Calu3 (cell line): Measurements from ENCODE around the gene RYR1. TPM values are rescaled to one million over a fixed set of nuclear protein-coding genes. Genes with fewer than 3 reads are reported as not detected.

Experiments used
- BruUV-seq: library from RNA; stranded (reverse); fragments of 400-500 nt; replicated peaks from 2 replicates; lab custom pipeline; 2021; lab: Mats Ljungman, UMichigan
- CTCF ChIA-PET: fragments of 300-600 bp; sonication (Branson Sonifier 250); formaldehyde crosslinking; loops from one replicate; lab custom pipeline; 2022; ENCODE audit warnings: antibody characterized with exemption; lab: Charles Lee
- DNase-seq: peaks from one replicate; pipeline ENCODE4 v3.0.0; 2022
- H3K27ac Mint-ChIP-seq: one replicate; pipeline ENCODE4 v1.8.0; 2022; ENCODE audit warnings: mixed read lengths; ENCODE audit not compliant: unreplicated experiment
- H3K27me3 Mint-ChIP-seq: one replicate; pipeline ENCODE4 v1.8.0; 2022; ENCODE audit warnings: mixed read lengths; ENCODE audit not compliant: unreplicated experiment
- H3K36me3 Mint-ChIP-seq: one replicate; pipeline ENCODE4 v1.8.0; 2022; ENCODE audit warnings: mild to moderate bottlenecking, moderate library complexity, mixed read lengths; ENCODE audit not compliant: insufficient read depth, unreplicated experiment
- H3K4me1 Mint-ChIP-seq: one replicate; pipeline ENCODE4 v1.8.0; 2022; ENCODE audit warnings: mild to moderate bottlenecking, low read depth, mixed read lengths; ENCODE audit not compliant: unreplicated experiment
- H3K4me3 Mint-ChIP-seq: one replicate; pipeline ENCODE4 v1.8.0; 2022; ENCODE audit warnings: mild to moderate bottlenecking, low read depth, moderate library complexity, mixed read lengths; ENCODE audit not compliant: unreplicated experiment
- H3K9me3 Mint-ChIP-seq: one replicate; pipeline ENCODE4 v1.8.0; 2022; ENCODE audit warnings: low read depth, mixed read lengths; ENCODE audit not compliant: unreplicated experiment
- intact Hi-C: fragments of 100-400 bp; cut with micrococcal nuclease; formaldehyde crosslinking; loops from one replicate; pipeline ENCODE4 v1.10.0; 2022; ENCODE audit not compliant: unreplicated experiment
- total RNA-seq: library from RNA; stranded (reverse); gene quantifications from 2 replicates; pipeline ENCODE4 v1.2.3, GENCODE V29; 2022
- TF ChIP-seq, protein P1 (sequence below): fragments of 200-600 bp; IDR thresholded peaks from one replicate; pipeline ENCODE4 v1.8.0; 2022; ENCODE audit warnings: antibody characterized with exemption; ENCODE audit not compliant: unreplicated experiment

The RYR1 gene
- total RNA-seq, 1 experiment from 2014 or later: 1.4 TPM

DNA sequence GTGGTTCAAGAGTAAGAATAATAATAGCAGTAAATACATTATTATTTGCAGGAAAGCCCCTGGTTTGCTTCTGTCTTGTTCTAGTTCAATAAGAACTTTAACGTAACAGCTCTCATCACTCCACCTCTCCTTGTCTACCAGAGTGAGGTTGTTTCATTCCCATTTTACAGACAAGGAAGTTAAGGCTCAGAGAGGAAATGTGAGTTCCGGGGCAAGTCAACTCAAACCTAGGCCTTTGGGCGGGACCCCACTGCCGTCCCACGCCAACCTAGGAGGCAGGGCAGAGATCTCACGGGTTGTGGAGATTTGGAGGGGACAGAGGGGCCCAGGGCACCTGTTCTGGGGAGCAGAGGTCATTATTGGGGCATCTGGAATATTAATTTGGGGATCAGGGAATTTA, 182.8 kb downstream of the RYR1 start:
- intact Hi-C loops: no loop called here
- TF ChIP-seq, protein P1, sequence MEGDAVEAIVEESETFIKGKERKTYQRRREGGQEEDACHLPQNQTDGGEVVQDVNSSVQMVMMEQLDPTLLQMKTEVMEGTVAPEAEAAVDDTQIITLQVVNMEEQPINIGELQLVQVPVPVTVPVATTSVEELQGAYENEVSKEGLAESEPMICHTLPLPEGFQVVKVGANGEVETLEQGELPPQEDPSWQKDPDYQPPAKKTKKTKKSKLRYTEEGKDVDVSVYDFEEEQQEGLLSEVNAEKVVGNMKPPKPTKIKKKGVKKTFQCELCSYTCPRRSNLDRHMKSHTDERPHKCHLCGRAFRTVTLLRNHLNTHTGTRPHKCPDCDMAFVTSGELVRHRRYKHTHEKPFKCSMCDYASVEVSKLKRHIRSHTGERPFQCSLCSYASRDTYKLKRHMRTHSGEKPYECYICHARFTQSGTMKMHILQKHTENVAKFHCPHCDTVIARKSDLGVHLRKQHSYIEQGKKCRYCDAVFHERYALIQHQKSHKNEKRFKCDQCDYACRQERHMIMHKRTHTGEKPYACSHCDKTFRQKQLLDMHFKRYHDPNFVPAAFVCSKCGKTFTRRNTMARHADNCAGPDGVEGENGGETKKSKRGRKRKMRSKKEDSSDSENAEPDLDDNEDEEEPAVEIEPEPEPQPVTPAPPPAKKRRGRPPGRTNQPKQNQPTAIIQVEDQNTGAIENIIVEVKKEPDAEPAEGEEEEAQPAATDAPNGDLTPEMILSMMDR: no peak
- CTCF ChIA-PET: no interaction called here
- H3K27ac Mint-ChIP-seq: no peak overlapping the region
- peaks cover 24% of the 10 kb centered on the region for H3K27me3 Mint-ChIP-seq
- BruUV-seq: no TSS peak
- H3K36me3 Mint-ChIP-seq: peaks cover 26% of the 10 kb centered on the region
- H3K4me3 Mint-ChIP-seq: no peak overlapping the region
- H3K9me3 Mint-ChIP-seq: no peaks in the 10 kb centered on the region
- DNase-seq: no peak
- peaks cover 13% of the 10 kb centered on the region for H3K4me1 Mint-ChIP-seq

- intact Hi-C loops: no loop called here
- TF ChIP-seq, protein P1: no peak
- CTCF ChIA-PET: no interaction called here
- H3K27ac Mint-ChIP-seq: no peak overlapping the region
- no peak for DNase-seq
- no peak overlapping the region for H3K4me3 Mint-ChIP-seq
- peaks cover 13% of the 10 kb centered on the region for H3K4me1 Mint-ChIP-seq
- H3K27me3 Mint-ChIP-seq: peaks cover 24% of the 10 kb centered on the region
- BruUV-seq: no TSS peak
- H3K36me3 Mint-ChIP-seq: peaks cover 36% of the 10 kb centered on the region
- no peaks in the 10 kb centered on the region for H3K9me3 Mint-ChIP-seq
Measured at GRCh38 chr19:38617283-38617763, 183.8 kb downstream of the RYR1 start.

DNA sequence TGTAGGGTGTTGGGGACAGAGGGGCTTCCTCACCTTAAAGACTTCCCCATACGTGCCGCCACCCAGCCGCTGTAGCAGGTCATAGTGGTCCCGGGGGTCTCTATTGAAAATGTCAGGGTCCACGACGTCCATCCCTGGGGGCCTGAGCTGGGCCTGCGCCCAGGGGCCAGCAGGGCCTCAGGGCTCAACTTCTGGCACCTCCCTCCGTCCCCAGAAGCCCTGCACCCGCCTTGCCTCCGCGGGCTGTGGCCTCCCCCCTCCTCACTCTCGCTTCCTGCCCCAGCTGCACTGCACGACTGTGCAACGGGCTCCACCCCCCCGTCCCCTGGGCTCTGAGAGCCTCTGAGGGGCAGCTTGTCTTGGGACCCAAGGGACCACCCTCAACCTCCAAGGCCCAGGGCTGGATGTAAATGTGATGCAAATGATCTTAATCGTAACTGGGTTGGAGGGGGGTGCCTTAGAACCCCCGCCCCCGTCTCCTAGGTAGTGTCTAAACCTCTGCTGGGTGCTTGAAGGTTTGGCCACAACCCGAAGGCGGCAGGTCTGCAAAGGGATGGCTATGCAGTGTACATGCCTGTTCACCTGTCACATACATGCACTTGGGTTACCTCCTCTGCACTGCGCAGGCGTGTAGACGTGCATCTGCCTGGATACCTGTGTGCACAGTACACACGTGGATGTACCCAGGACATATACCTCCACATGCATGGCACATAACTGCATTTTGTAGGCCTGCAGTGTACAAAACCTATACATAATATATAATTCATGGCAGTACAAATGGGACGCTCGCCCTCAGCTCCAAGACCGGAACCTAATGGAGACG, 184.5 kb downstream of the RYR1 start, which contains the start of gene MAP4K1:
Gene MAP4K1 (minus strand): TSS at position 190 of the 826 bp plus-strand sequence. CDS start 58 bp downstream, at position 132.
- peak within 1 kb of the TSS; percentile 98 for H3K4me3 Mint-ChIP-seq
- CTCF ChIA-PET: interaction anchor here (0.6 to 2.4 kb wide), 6 partner anchors 17 to 642 kb away, joined by 3 to 11 read pairs (median 4); partner anchors contain the start of gene FAM98C
- H3K27me3 Mint-ChIP-seq: peaks cover 21% of the 10 kb centered on the region
- H3K4me1 Mint-ChIP-seq: peaks cover 13% of the 10 kb centered on the region
- DNase-seq: no peak
- H3K27ac Mint-ChIP-seq: peak within 1 kb of the TSS; percentile 98
- intact Hi-C loops: no loop called here
- H3K9me3 Mint-ChIP-seq: no peaks in the 10 kb centered on the region
- TF ChIP-seq, protein P1: no peak
- H3K36me3 Mint-ChIP-seq: peaks cover 40% of the 10 kb centered on the region
- no TSS peak for BruUV-seq

GRCh38 chr19:38618590-38619360, 185.3 kb downstream of the RYR1 start, which contains the start of gene EIF3K:
EIF3K (plus strand) TSS chr19:38619188; CDS start chr19:38619269, 81 bp downstream.
- CTCF ChIA-PET: interaction anchor here (0.6 to 2.4 kb wide), 8 partner anchors 10 to 216 kb away, joined by 3 to 11 read pairs (median 3); partner anchors contain the start of gene FAM98C
- Mint-ChIP-seq H3K27me3 (peaks cover 13% of the 10 kb centered on the region), H3K27ac (peak within 1 kb of the TSS; percentile 98), H3K9me3 (no peaks in the 10 kb centered on the region), H3K36me3 (peaks cover 48% of the 10 kb centered on the region), H3K4me3 (peak within 1 kb of the TSS; percentile 98), H3K4me1 (peaks cover 13% of the 10 kb centered on the region)
- intact Hi-C loops: no loop called here
- DNase-seq: peak; percentile 99
- TF ChIP-seq, protein P1: no peak
- BruUV-seq: no TSS peak
